Suppressor macrophage (primary cell): Measurements from ENCODE around the gene NT5C2.
A peak's percentile ranks its signal among the peaks of the same experiment; 100 is the strongest.

Experiments
- DNase-seq, 4 experiments: peaks; one replicate each; pipeline ENCODE4 v3.0.0-alpha.2; 2020 to 2022

Gene NT5C2

DNA sequence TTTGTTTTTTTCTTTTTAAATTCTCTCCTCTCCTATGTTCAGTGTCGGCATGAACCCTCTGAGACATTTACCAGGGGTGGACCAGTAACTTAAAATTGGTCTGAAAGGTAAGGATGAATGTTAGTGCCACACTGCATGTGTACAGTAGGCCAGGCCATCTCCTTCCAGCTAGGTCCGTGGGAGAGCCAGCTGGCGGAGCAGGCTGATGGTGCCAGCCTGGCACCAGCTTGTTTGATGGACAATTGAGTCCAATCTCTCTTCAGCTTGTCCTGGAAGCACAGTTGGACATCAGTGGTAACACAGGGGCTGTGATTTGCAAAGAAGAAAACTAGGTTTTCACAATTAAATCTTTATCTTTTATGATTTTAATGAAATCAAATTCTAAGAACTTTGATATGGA, 138.5 kb downstream of the NT5C2 start:
- DNase-seq = no peak

GRCh38 chr10:103053659-103054581, 139.2 kb downstream of the NT5C2 start:
- peak; percentile 43 to 70 (median 53) for DNase-seq

DNA sequence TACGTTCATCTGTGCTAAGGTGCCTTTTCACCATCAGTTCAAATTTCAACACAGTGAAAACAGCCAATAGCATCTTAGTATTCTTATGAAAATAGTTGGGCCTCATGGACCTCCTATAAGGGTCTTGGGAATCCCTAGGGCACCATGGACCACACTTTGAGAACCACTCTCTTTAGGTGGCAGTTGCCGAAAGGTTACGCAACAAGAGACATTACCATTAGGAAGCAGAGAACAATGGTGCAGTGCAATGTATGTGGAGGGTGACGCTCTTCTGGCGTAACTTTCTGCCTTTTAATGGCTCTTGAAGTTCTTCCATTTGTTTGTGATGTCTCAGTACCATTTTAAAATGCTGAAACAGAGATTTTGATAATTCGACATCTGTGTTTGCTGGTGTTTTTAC, 143.8 kb downstream of the NT5C2 start:
- peak in 1 of 4 experiments; percentile 7 for DNase-seq

- DNase-seq = no peak
Observed at GRCh38 chr10:103047381-103047780, 145.7 kb downstream of the NT5C2 start.

GRCh38 chr10:103045961-103046360, 147.1 kb downstream of the NT5C2 start:
- DNase-seq = no peak

- DNase-seq = no peak
Observed at GRCh38 chr10:103044942-103045489, 148.1 kb downstream of the NT5C2 start.

- no peak for DNase-seq
Observed at GRCh38 chr10:103042908-103043307, 150.2 kb downstream of the NT5C2 start.

DNA sequence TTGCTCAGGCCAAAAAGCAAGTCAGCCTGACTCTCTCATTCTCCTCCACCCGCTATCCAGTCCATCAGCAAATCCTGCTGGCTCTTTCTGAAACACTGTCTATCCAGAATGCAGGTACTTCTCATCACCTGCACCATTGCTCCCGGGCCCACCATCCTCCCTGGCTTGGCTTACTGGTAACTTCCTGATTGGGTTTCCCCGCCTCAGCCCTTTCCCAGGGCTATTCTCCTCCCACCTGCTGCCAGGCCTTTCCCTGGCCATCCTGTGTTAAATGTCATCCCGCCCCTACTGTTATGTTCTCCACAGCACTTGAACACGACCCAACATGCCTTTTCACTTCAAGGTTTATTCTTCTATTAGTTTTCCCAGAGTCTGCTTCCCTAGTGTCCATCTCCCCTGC, 150.9 kb downstream of the NT5C2 start:
- no peak for DNase-seq

DNA sequence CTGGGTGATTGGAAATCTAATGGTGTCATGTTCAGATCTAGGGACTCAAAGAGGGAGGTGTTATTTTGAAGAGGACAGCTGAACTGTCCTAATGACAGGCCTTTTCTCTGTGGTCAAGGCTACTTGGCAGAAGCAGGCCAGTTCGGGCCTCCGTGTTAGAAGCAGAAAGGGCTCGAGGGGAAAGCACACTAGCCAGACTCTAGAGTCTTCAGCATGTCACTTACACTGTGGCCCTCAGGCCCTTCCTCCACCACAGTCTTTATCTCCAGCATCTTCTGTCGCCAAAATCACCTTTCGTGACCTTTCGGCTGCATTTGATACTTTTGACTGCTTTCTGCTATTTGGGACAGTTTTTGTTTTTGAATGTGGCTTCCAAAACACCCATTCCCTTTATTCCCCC, 151.7 kb downstream of the NT5C2 start:
- no peak for DNase-seq

- DNase-seq = no peak
Observed at GRCh38 chr10:103040418-103040817, 152.7 kb downstream of the NT5C2 start.

- no peak for DNase-seq
Observed at GRCh38 chr10:103038570-103038969, 154.5 kb downstream of the NT5C2 start.
